GM18508 (cell line): ENCODE measurements around the gene MTIF3.

ENCODE experiments used
- ATAC-seq: cut with Tn5 transposase; IDR thresholded peaks from one replicate; pipeline ENCODE4 v1.9.1; 2021; ENCODE audit warnings: moderate number of reproducible peaks; ENCODE audit not compliant: insufficient read depth, unreplicated experiment

Gene MTIF3, protein sequence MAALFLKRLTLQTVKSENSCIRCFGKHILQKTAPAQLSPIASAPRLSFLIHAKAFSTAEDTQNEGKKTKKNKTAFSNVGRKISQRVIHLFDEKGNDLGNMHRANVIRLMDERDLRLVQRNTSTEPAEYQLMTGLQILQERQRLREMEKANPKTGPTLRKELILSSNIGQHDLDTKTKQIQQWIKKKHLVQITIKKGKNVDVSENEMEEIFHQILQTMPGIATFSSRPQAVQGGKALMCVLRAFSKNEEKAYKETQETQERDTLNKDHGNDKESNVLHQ

DNA sequence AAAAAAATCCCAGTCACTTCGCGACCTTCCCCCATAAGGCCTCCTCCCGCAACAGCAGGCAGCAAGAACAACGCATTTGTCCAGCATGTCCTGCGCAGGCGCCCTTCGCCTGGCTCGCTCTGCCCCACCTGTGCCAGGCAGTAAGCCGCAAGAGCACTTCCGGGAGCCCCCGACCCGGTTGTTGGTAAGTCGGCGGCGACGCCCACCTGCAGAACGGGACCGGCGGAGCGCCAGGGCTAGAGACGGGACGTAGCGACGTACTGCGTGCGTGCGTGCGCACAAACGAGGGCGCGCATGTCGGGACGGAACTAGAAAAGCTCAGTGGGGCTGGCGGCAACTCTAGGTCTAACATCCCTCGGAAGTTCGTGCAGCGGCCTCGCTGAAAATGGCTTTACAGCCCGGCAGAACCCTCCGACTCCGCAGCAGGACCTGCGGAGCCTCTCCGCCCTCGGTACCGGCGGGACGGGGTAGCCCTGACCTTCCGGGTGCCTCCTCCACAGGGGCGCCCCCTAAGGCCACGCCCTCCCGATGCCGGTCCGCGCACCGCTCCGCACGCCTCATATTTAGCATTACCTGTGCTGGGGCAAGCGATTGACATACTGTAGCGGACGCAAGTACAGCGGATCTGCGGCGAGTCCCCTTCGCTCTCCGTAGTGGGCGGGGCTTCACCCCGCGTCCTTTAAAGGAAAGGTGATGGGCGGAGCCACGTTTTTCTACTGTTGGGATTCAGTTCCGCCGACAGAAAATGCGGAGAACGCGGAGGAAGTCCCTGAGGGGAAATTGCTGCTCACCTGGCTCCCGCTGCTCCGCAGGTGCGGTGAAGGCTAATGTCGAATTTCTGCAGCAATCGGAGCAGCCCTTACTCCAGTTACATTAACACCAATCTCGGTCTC is at the start of gene MTIF3:
Gene MTIF3 (minus strand): TSS at position 629 of the 893 bp plus-strand sequence. CDS start 10,116 bp downstream, outside the sequence.
- ATAC-seq = peak; percentile 71

DNA sequence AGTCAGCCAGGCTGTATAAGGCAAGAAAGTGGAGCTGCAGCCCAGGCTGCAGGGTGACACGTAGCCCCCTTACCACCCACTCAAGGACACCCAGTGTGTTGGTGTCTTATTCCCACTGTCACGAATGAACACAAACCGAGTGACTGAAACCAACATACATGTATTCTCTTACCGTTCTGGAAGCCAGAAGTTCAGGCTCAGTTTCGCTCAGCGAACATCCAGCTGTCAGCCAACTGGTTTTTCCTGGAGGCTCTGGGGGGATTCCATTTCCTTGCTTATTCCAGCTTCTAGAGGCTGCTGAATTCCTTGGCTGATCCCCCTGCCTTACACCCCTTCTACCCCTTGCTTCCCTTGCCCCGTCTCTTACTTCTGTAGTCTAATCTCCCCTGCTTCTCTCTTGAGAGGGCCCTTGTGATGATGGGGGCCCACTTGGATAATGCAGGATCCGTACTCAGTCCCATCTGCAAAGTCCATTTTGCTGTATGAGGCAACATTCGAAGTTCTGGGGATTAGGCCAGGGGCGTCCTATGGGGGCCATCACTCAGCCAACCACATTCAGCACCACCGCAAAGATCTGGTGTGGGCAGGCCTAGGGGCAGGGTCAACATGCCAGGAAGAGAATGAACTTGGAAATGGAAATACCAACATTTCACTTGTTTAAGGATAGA is 47.3 kb upstream of the MTIF3 start:
- ATAC-seq = no peak

DNA sequence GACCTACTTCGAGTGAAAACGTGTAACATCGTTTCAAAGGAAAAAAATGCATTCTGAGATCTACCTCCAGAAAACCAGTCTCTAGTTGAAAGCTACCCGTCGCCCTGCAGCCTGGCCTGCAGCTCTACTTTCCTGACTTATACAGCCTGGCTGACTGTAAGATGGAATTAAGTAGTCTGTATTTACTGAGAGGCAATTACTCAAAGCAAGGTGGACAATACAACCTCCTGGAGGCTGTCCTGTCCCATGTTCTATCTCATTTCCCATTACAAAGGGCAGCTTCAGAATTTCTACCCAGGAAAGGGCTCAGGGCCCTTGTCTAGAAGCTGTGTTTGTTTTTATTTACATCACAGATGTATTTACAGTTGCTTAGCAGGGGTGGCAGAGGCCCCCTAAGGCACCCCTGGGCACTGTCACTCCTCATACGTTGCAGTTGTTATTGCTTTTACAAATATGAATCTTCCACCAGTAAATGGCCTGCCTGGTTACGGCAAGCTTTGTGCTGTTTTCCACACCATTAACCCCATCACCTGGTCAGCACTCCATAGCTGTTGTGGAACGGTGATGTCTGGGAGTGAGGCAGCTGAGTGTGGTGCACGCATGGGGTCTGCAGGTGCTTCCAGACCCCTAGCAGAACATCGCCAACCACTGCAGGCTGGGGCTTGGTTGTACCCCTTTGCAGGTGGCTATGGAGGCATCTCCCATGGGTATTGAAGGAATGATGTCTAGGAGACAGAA is 46.3 kb upstream of the MTIF3 start:
- ATAC-seq = no peak

DNA sequence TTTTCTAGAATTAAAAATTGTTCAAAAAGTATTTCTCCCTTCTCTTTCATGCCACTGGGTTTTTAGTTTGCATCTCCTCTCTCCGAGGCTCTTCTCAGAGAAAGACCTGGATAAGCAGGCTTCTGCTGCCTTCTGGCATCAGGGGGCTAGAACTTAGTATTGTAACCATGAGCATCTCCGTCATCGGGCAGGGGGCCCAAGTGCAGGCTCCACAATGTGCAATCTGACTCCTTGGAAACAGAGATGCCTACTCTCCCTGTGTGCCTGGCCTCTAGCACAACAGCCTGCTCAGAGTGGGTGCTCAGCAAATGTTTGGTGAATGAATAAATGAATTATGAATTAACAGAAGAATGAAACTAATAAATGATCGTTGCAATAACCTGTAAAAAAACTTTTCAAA is 45.6 kb upstream of the MTIF3 start:
- ATAC-seq = no peak

DNA sequence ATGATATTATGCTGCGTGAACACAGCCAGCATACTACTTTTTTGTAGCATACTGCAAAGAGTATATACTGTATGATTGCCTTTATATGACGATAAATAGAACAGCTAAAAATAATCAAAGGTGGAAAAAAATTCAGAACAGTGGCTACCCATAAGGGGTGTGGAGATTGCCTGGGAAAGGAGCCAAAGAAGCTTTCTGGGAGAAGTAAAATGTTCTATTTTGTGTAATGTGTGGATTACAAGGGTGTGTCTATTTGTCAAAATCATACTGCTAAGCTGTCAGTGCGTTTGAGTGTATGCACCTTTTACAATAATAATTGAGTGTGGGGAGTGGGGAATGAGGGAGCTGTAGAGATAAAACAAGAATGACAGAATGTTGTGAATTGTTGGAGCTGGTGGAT is 45.2 kb upstream of the MTIF3 start:
- no peak for ATAC-seq

DNA sequence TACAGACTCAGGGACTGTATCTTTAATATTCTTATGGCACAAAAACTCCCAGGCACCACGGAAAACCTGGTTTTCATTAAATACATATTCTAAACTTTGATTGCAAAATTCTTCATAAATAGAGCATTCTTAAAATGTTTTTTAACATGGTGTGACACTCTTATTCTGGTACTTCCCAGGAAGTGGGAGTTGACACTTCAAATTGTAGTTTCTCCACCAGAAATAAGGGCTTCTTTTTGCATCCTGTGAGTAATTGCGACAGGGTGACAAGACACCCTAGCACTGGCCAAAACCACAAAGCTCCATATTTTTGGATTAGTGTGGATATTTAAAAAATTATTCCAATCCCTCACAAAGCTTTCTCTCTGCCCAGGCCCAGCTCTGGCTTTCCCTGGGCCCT is 43.6 kb upstream of the MTIF3 start:
- ATAC-seq = no peak

DNA sequence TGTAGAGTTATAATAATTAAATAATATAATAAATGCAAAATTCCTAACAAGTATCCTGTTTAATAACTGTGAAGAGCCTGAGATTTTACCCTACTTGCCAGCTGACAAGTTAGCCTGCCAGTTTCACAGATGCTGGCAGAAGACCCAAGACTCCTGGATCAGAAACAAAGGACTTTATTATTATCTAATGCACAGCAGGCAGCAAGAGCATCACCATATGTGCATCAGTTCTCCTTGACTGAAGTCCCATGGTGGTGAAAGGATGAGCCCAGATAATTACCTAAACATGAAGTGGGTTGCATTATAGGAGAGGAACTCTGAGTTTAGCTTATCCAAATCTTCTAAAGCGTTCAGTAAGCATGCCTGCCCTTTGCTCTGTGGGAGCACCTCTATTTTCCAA is 39.1 kb upstream of the MTIF3 start:
- no peak for ATAC-seq

DNA sequence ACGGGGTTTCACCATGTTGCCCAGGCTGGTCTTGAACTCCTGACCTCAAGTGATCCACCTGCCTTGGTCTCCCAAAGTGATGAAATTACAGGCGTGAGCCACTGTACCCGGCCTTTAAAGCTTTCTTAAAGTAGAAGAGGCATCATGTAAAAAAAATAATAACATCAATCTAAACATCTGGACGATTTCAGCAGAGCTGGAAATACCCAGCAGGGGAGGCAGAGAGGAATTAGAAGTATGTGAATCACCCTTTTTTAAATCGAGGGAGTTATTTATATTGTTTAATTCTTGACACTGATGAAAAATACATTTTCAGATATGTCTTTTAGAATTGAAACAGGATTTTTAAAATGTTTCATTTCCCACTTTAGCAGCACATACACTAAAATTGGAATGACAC is 37.4 kb upstream of the MTIF3 start:
- no peak for ATAC-seq

DNA sequence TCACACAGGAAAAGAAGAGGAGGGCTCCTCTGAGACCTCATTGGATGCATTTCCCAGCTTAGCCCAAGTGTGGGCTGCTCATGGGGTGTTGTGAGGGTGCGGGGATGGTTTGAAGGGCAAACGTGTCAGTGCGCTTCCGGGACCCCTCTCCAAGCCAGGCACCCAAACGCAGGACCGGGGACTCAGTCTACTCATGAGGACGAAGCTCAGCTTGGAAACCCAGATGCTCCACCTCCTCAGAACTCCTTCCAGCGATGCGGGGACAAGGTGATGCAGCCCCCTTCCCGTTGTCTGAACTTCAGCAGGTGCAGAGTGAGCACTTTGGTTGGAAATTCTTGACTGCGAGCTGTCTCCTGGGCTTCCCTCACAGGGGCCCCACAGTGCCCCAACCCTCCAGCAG is 33.1 kb upstream of the MTIF3 start:
- ATAC-seq = no peak

DNA sequence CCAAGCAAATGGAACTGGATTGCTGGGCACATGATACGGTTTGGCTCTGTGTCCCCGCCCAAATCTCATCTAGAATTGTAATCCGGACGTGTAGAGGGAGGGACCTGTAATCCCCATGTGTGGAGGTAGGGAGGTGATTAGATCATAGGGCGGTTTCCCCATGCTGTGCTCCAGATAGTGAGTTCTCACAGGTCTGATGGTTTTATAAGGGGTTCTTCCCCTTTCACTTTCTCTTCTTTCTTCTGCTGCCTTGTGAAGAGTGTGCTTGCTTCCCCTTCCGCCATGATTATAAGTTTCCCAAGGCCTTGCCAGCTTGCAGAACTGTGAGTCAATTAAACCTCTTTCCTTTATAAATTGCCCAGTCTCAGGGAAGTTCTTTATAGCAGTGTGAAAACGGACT is 32.6 kb upstream of the MTIF3 start:
- peak; percentile 93 for ATAC-seq

DNA sequence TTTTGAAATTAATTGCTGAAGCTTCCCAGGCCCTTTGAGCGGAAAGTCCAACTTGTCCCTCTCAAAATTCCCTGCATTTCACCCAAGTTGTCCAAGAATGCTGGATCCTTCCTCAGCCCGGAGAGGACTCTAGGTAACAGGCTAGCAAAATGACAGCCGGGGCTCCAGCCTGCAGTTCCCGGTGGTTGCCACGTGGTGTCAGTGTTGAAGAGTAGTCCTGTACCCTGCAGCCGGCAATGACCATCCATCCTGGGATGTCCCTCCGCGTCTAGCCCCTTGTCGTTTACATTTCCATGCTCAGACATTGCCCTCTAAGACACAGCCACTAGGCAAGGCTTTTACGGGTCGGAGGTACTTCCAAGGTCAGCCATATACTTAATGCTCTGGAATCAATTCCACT is 31.4 kb upstream of the MTIF3 start:
- ATAC-seq = no peak

DNA sequence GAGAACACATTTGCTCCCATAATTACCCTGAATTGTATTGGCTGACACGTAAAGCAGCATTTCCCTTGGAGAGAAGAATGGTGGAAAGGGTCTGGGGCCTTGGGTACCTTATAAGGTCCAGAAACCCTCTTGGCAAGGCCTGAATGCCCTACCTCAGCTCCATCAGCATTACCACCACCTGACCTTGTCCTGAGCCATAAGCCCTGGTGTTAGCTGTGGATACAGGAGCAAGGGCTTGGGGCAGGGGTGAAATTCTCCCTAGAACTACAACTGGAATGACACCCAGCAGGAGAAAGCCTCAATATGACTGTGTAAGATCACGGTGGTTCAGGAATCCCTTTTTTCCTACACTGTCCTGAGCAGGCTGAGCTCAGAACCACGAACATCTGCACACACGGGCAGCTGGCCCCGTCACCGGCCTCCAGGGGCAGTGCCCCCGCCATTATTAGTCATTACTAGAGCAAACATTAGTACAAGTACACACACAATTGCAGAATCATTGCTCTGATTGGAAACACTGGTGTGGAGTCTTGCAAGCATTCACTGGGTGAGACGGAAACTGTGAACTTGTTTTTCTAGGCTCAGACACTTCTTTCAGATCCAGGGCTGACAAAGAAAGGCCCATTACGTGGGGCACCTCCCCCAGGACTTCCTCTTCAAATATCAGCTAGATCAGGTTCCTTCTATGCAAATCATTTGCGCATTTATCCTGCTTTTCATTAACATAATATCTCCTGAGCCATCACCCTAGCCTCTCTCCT is 26.8 kb upstream of the MTIF3 start:
- peak; percentile 77 for ATAC-seq

DNA sequence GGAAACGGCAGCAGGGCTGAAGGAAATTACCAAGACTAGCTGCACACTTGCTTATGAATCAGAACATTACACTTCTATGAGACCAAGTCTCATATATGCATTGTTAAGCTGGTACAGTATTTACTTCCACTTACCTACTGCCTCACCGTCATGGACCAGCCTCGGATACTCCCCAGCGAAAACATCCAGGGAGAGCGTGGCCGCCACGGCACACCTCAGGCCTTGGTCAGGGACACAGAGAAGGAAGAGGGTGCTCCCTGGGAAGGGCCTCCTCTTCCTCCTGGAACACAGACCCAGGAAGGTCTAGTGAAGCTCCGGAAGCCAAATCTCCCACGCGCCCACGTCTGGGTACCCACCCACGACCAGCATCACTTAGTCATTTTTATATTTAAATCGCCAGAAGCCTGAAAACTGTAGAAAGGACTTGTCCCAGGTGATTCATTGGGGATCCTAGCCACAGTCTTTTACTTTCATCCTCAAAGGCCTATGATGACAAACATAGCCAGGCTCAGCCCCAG is 24.4 kb upstream of the MTIF3 start:
- no peak for ATAC-seq

DNA sequence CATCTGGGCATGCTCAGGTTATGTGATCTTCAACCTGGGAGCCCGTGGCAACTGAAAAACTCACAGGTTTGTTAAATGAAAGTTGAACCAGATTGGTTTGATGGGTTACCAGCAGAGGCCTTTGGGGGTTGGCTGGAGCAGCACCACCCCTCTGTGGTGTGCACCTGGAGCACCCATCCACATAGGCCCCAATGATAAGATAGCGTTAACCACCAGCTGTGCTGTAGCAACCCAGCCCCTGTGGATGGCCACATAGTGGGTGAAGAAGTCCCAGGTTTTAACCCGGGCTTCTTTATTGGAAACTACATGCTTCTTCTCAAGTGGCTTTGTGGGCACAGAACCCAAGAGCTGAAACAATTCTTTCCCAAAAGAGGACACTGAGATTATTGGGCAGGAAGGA is 22.6 kb upstream of the MTIF3 start:
- ATAC-seq = no peak

DNA sequence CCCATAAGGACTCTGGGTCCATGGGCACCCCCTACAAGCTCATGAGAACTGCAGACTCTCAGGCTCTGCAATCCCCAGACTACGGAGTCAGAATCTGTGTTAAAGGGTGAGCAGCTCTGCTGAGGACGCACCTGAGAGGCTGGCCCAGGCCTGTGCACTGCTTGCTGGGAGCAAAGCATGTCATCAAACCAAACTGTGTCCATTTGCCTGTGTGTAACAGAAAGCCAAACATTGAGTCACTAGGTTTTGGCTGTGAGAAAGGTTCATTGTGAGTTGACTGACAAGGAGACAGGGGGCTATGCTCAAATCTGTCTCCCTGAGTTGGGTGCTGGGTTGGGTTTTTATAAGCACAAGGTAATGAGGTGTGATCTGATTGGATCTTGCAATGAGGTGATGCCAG is 22.1 kb upstream of the MTIF3 start:
- no peak for ATAC-seq

DNA sequence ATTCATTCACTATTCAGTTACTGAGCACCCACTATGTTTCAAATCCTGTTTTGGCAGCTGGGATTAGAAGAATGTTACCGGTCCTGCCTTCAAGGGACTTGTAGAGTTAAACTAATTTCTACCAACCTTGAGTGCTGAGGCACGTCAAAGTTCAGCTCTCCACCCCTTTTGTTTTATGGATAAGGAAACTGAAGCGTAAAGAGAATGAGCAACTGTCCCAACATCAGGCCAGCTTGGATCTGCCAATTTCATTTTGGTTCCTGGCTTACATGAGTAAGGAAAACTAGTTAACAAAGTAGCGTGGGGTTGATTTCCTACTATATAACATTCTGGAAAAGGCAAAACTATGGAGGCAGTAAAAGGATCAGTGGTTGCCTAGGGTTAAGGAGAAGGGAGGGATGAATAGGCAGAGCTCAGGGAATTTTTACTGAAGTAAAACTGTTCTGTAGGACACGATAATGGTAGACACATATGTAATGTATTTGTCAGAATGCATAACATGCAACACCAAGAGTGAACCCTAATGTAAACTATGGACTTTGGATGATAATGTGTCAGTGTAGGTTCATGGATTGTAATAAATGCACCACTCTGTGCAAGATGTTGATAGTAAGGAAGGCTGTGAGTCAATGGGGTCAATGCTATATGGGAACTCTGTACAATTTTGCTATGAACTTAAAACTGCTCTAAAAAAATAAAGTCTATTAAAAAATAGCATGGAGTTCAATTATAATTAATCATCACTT is 19.9 kb upstream of the MTIF3 start:
- ATAC-seq = no peak

DNA sequence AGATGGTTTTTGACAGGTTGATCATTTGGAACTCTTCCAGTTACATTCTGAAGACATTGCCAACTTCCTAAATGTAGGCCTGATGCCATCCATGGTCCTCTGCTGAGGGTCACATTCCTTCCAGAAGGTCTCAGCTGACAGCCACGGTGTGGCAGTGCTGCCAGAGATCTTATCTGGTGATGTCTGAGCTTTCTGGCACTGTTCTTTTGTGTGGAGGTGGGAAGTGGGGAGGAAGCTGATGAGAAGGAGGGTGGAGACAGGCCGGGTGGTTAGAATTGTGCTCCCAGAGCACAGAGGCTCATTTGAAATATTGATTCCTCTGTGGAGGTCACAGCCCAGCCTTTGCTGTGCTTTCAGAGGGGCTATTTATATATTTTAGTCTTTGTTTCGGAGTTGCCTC is 16.1 kb upstream of the MTIF3 start:
- no peak for ATAC-seq

DNA sequence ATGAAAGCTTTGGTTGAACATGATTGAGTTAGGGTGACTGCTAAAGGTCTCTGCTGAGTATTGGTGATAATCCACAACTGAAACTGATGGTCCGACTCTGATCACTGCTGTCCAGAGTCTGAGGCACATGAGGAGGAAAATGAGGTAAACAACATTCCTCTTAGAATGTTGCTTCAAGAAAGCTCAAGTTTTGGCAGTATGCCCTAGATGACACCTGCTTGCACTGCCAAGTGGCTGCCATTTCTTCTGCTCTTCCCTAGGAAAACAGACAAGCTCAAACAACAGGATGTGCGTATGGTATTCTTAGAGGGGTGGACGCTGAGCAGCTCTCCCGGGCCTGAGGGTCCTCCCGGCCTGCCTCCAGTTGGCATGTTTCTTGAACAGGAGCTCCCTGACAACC is 15.2 kb upstream of the MTIF3 start:
- ATAC-seq = no peak

DNA sequence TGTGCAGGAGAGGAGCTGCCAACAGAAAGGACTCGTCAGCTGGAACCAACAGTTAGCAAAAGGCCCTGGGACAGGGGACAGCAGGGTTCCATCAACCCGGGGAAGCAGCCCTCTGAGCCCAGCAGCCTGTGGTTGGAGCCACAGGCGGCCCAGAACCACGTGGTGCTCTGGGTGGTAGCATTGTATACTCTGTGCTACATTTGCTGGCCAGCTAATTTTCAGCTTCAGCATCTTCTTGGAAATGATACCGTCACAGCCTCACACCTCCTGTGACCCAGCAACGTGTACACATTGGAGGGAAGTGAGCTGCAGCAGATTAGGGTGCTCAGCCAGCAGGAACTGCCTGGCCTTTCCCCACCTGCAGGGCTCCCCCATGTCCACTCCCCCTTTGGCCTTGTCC is 13.1 kb upstream of the MTIF3 start:
- ATAC-seq = no peak
